GM19438 (cell line): ENCODE data around the gene ICAM5.

Experiments used
- ATAC-seq: cut with Tn5 transposase; IDR thresholded peaks from one replicate; pipeline ENCODE4 v1.9.1; 2021; ENCODE audit warnings: low read depth; ENCODE audit not compliant: unreplicated experiment

ICAM5 gene

GRCh38 chr19:10290357-10290875 lies 664 bp downstream of the ICAM5 start:
- ATAC-seq, result no peak

DNA sequence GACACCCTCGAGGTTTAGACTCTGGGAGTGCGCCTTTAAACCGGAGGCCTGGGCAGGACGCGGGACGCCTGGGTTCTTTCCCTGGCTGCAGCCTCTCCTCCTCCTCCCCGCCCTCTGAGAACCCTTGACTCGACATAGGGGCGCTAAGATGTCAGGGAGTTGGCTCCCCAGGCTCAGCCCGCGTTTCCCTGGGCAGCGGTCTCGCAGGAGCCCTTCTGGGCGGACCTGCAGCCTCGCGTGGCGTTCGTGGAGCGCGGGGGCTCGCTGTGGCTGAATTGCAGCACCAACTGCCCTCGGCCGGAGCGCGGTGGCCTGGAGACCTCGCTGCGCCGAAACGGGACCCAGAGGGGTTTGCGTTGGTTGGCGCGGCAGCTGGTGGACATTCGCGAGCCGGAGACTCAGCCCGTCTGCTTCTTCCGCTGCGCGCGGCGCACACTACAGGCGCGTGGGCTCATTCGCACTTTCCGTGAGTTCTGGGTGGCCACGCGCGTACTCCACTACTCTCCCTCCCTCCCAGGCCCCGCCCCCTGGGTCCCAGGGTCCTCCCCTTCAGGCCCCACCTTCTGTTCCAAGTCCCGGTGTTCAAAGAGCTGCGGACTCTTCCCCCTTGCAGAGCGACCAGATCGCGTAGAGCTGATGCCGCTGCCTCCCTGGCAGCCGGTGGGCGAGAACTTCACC lies 1.3 kb downstream of the ICAM5 start:
- ATAC-seq, result no peak

GRCh38 chr19:10291554-10292205 lies 1.9 kb downstream of the ICAM5 start:
- ATAC-seq, result peak; percentile 1

- peak; percentile 47 for ATAC-seq
Measured at GRCh38 chr19:10292206-10292788, 2.5 kb downstream of the ICAM5 start.

DNA sequence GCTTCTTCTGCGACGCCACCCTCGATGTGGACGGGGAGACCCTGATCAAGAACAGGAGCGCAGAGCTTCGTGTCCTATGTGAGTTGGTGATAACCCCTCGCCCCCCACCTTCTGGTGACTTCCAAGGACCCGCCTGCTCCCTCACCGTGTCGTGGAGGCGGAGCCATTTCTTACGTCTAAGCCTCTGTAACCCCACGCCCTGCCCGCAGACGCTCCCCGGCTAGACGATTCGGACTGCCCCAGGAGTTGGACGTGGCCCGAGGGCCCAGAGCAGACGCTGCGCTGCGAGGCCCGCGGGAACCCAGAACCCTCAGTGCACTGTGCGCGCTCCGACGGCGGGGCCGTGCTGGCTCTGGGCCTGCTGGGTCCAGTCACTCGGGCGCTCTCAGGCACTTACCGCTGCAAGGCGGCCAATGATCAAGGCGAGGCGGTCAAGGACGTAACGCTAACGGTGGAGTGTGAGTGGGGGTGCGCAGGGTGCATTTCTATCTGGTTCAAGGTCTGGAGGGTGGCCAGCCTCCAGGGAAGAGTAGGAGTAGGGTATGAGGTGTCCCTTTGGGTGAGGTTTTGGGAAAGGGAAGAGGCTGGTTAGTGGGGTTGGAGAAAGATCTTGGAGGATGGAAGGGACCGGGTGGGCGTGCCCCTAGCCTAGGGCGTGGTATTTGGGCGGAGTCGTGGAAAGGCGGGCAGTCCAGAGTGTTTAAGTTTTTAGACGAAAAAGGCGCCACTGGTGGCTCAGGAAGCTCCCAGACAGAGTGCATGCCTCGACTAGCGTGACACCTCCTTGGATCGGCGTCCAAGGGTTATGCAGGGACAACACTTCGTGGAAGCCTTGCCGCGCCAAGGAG lies 3.3 kb downstream of the ICAM5 start:
- no peak for ATAC-seq

DNA sequence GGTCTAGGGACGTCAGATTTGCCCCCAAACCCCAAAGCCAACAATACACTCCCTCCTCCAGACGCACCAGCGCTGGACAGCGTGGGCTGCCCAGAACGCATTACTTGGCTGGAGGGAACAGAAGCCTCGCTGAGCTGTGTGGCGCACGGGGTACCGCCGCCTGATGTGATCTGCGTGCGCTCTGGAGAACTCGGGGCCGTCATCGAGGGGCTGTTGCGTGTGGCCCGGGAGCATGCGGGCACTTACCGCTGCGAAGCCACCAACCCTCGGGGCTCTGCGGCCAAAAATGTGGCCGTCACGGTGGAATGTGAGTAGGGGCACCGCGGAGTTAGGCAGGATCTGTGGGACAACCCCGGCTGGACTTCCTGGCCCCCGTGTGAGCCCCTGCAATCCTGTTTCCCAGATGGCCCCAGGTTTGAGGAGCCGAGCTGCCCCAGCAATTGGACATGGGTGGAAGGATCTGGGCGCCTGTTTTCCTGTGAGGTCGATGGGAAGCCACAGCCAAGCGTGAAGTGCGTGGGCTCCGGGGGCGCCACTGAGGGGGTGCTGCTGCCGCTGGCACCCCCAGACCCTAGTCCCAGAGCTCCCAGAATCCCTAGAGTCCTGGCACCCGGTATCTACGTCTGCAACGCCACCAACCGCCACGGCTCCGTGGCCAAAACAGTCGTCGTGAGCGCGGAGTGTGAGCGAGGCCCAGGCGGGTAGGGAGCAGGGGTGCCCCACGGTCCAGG lies 4.0 kb downstream of the ICAM5 start:
- no peak for ATAC-seq

DNA sequence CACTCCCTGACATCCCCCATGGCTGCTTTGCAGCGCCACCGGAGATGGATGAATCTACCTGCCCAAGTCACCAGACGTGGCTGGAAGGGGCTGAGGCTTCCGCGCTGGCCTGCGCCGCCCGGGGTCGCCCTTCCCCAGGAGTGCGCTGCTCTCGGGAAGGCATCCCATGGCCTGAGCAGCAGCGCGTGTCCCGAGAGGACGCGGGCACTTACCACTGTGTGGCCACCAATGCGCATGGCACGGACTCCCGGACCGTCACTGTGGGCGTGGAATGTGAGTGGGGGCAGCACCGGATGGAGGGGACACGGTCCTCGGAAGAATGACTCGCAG lies 4.6 kb downstream of the ICAM5 start:
- ATAC-seq, result no peak

DNA sequence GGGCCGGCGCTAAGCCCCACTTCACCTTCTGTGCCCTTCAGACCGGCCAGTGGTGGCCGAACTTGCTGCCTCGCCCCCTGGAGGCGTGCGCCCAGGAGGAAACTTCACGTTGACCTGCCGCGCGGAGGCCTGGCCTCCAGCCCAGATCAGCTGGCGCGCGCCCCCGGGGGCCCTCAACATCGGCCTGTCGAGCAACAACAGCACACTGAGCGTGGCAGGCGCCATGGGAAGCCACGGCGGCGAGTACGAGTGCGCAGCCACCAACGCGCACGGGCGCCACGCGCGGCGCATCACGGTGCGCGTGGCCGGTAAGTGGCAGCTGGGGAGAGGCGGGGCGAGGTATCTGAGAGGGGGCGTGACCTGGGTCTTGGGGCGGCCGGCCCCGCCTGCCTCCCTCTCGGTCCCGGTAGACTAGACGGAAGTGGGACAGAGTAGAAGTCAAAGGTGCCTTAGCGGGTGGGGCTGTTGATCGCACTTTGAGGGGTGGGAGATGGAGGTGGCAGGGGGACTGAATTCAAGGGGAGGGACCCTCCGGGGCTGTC lies 5.6 kb downstream of the ICAM5 start:
- ATAC-seq, result no peak

DNA sequence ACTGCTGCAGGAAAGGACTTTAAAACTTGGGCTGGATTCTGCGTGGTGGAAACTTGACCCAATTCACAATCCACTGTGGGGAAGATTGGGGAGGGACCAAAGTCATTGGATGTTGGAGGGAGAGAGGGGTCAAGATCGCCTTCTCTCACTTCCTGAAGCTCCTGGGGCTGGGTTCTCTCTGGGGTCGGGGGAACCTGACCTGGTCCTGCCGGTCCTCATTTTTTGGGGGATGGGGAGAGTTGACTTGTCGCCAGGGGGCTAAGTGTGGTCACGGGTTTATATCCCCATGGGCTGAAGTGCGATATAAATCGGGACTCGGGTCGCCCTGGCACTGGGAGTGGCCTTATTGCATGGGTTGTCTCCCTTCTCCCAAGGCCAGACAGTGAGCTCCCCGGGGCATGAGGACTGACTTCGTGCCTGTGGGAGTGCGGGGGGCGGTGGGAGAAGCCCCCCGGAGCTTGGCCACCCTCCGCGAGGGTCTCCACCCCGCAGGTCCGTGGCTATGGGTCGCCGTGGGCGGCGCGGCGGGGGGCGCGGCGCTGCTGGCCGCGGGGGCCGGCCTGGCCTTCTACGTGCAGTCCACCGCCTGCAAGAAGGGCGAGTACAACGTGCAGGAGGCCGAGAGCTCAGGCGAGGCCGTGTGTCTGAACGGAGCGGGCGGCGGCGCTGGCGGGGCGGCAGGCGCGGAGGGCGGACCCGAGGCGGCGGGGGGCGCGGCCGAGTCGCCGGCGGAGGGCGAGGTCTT lies 6.3 kb downstream of the ICAM5 start:
- no peak for ATAC-seq

DNA sequence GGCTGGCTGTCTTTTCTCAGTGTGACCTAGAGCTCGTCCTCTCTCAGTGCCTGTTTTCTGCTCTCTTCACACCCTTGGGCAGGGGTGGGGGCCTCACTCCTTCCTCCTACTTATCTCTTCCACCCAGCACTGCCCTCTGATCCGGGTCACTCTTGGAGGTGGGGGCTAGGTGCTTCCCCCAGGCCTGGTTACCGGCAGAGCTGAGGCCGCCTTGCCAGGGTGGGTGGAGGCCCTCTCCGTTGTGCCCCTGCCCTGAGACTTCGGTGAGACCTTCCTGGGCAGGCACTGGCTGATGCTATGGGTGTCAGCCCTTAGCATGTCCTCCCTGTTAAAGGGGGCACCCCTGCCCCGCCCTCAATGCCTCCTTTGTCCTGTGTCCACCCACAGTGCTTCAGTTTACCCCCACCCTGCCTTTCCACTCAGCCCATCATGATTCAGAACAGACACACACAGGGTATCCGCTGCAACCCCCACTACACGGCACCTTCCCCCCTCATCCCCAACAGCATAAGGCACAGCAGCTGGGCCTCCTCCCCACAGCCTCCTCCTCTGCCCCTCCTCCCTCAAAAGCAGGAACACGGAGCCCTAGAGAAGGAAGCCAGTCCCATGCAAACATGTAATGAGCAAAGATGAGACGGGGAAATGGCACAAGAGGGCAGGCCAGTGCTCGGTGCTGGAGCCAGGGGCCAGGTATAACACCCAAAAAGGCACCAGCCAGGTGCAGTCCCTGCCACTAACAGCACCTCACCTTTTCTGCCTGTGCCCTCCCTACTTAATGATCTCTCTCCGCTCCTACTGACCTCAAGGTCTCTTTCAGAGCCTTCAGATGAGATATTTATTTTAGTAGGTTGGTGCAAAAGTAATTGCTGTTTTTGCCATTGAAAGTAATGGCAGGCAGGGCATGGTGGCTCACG lies 10.1 kb downstream of the ICAM5 start:
- no peak for ATAC-seq

- no peak for ATAC-seq
Measured at GRCh38 chr19:10305139-10305806, 15.5 kb downstream of the ICAM5 start.

- ATAC-seq, result no peak
Measured at GRCh38 chr19:10306327-10306726, 16.6 kb downstream of the ICAM5 start.

- ATAC-seq, result no peak
Measured at GRCh38 chr19:10309423-10309822, 19.7 kb downstream of the ICAM5 start, which contains the start of gene ZGLP1. Gene ZGLP1, minus strand, starts transcription at chr19:10309815.

DNA sequence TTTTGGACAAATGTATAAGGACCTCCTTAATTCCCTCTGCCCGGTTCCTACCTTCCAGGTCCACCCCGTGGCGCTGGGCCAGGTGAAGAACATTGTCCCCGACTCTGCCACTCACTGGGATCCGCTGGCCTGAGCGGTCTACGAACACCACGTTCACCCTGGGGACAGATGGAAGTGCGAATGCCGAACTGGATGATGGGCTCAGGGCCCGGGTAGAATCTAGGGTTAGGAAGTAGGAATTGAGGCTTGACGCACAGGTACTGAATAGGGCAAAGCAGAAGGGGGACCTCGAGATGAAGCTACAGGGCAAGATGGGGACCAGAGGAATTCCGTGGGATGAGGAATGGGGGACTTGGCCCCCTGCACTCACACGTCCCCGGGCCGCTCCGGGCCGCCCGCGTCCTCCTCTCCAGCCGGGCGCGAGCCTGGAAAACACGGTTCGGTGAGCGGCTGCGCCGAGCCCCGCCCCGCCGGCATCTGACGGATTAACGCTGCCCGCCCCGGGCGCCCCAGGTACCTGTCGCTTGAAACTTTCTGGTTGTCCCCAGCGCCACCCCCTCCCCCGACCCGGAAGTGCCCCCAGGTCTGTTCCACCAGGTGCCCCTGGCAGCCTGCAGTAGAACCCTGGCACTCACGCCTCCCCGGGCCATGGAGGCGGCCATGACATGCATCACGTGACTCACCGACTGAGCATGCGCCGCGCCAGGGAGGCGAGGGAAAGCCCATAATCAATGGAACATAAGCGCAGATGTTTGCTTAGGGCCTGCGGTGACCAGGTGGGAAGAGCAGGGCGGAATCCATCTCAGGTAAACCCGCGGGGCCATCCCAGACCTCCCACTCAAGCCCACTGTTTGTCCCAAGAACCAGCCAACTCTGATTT lies 25.8 kb downstream of the ICAM5 start, which contains the start of gene FDX2:
Gene FDX2, minus strand, starts transcription at position 681 of the 880 bp plus-strand sequence. Its CDS starts 19 bp downstream, at position 662.
- ATAC-seq, result no peak

- no peak for ATAC-seq
Measured at GRCh38 chr19:10316229-10317044, 26.7 kb downstream of the ICAM5 start.
